AG04449 (cell line): ENCODE data around the gene NRG2.

Experiments
- CTCF ChIA-PET: fragments of 350-600 bp; formaldehyde crosslinking; extraction: SDS; loops from one replicate; lab custom pipeline; 2021; ENCODE audit warnings: antibody characterized with exemption; lab: Yijun Ruan, JAX
- POLR2A ChIA-PET: fragments of 400-600, 350-600 bp; formaldehyde crosslinking; extraction: SDS; loops from one replicate; lab custom pipeline; 2020; ENCODE audit warnings: antibody characterized with exemption, inconsistent platforms; lab: Yijun Ruan, JAX
- DNase-seq: peaks from one replicate; pipeline ENCODE4 v3.0.0-alpha.2; 2010; ENCODE audit warnings: low read depth, low spot score
- H3K4me3 ChIP-seq: 2 replicates; pipeline ENCODE4 v1.5.1; 2011; ENCODE audit warnings: low read depth, mild to moderate bottlenecking, control low read depth, low read length
- CTCF ChIP-seq: IDR thresholded peaks from one replicate; pipeline ENCODE4 v1.5.1; 2011; ENCODE audit warnings: mild to moderate bottlenecking, moderate library complexity, low read length, control low read depth, inconsistent platforms; ENCODE audit not compliant: insufficient read depth; ENCODE audit errors: missing control alignments

The NRG2 gene

GRCh38 chr5:139946440-139946839 is 96.7 kb downstream of the NRG2 start:
- ChIA-PET CTCF (no interaction called here), POLR2A (no interaction called here)
- no peak for DNase-seq
- TF ChIP-seq CTCF, result no peak
- H3K4me3 ChIP-seq, result no peak overlapping the region

- DNase-seq, result no peak
- CTCF ChIA-PET, result no interaction called here
- H3K4me3 ChIP-seq, result no peak overlapping the region
- no peak for TF ChIP-seq CTCF
- POLR2A ChIA-PET, result no interaction called here
These were observed 97.1 kb downstream of the NRG2 start for GRCh38 chr5:139946006-139946405.

- CTCF ChIA-PET, result interaction anchor here (1.1 to 2.2 kb wide), 2 partner anchors 27 to 79 kb away, joined by 3 to 13 read pairs; no protein-coding TSS in a partner anchor
- no peak for DNase-seq
- POLR2A ChIA-PET, result no interaction called here
These were observed 100.9 kb downstream of the NRG2 start for GRCh38 chr5:139942243-139942642.

GRCh38 chr5:139930406-139930805 is 112.7 kb downstream of the NRG2 start:
- no peak overlapping the region for H3K4me3 ChIP-seq
- CTCF ChIA-PET, result no interaction called here
- no peak for DNase-seq
- POLR2A ChIA-PET, result no interaction called here
- TF ChIP-seq CTCF, result no peak

More at GRCh38 chr5:139942243-139942642, 100.9 kb downstream of the NRG2 start:
- H3K4me3 ChIP-seq, result no peak overlapping the region
- TF ChIP-seq CTCF, result no peak

GRCh38 chr5:139926797-139927503 is 116.1 kb downstream of the NRG2 start:
- ChIA-PET POLR2A (no interaction called here), CTCF (interaction anchor here (0.6 to 1.3 kb wide), 2 partner anchors 41 to 146 kb away, joined by 4 read pairs; no protein-coding TSS in a partner anchor)
- no peak overlapping the region for H3K4me3 ChIP-seq
- no peak for DNase-seq
- no peak for TF ChIP-seq CTCF
